NCI-H2029 (cell line): ENCODE data around the gene CPZ.

Experiments used
- DNase-seq: peaks from one replicate; lab custom pipeline; 2025; lab: John Stamatoyannopoulos, UW

Gene CPZ

GRCh38 chr4:8592366-8593263 lies at the start of gene CPZ:
Gene CPZ (plus strand): TSS chr4:8592765. CDS start chr4:8592834, 69 bp downstream.
- DNase-seq = no peak

- no peak for DNase-seq
Observed at GRCh38 chr4:8542776-8543525, 49.6 kb upstream of the CPZ start.

GRCh38 chr4:8543623-8544022 lies 48.9 kb upstream of the CPZ start:
- no peak for DNase-seq

GRCh38 chr4:8544282-8544681 lies 48.3 kb upstream of the CPZ start:
- no peak for DNase-seq

- DNase-seq = no peak
Observed at GRCh38 chr4:8544741-8545438, 47.7 kb upstream of the CPZ start.

- DNase-seq = no peak
Observed at GRCh38 chr4:8545439-8545765, 47.2 kb upstream of the CPZ start.

GRCh38 chr4:8546766-8547107 lies 45.8 kb upstream of the CPZ start:
- no peak for DNase-seq

- no peak for DNase-seq
Observed at GRCh38 chr4:8547108-8547911, 45.3 kb upstream of the CPZ start.

GRCh38 chr4:8547912-8548730 lies 44.4 kb upstream of the CPZ start:
- no peak for DNase-seq

- no peak for DNase-seq
Observed at GRCh38 chr4:8548731-8549351, 43.7 kb upstream of the CPZ start.

- DNase-seq = no peak
Observed at GRCh38 chr4:8549352-8549931, 43.1 kb upstream of the CPZ start.

- DNase-seq = no peak
Observed at GRCh38 chr4:8550691-8551090, 41.9 kb upstream of the CPZ start.

GRCh38 chr4:8552024-8552423 lies 40.5 kb upstream of the CPZ start:
- no peak for DNase-seq

GRCh38 chr4:8552581-8553205 lies 39.9 kb upstream of the CPZ start:
- no peak for DNase-seq

- no peak for DNase-seq
Observed at GRCh38 chr4:8553216-8553615, 39.3 kb upstream of the CPZ start.

GRCh38 chr4:8553991-8554405 lies 38.6 kb upstream of the CPZ start:
- DNase-seq = no peak

- DNase-seq = no peak
Observed at GRCh38 chr4:8554555-8555100, 37.9 kb upstream of the CPZ start.

GRCh38 chr4:8555716-8556115 lies 36.8 kb upstream of the CPZ start:
- DNase-seq = no peak

- no peak for DNase-seq
Observed at GRCh38 chr4:8556341-8557150, 36.0 kb upstream of the CPZ start.
